ENCODE measurements around the gene PRRG2.

DNA sequence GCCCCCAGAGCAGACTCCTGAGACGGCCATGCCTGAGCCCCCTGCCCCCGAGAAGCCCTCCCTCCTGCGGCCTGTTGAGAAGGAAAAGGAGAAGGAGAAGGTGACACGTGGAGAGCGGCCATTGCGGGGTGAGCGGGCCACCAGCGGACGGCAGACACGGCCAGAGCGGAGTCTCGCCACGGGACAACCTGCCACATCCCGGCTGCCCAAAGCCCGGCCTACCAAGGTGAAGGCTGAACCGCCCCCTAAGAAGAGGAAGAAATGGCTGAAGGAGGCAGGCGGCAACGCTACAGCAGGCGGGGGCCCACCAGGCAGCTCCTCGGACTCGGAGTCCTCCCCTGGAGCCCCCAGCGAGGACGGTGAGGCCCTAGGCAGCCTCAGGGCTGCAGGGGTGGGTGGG, 34.7 kb downstream of the PRRG2 start:
- TF ChIP-seq BACH1 (tag; IDR thresholded peaks at IDR 0.05) (no peak), MAZ (CRISPR knock-in tag; conservative IDR thresholded peaks at IDR 0.05 in 1 of 2, IDR thresholded peaks at IDR 0.05 in 1 of 2) (no peak), CTCF (IDR thresholded peaks at IDR 0.05 in 2 of 3, conservative IDR thresholded peaks at IDR 0.05 in 1 of 3; ENCODE audit: insufficient read depth in 2 of 3, low read depth in 1 of 3, low read length in 3 of 3) (no peak), MTF1 (CRISPR knock-in tag; IDR thresholded peaks at IDR 0.05; ENCODE audit: borderline replicate concordance) (no peak), CREB1 (IDR thresholded peaks at IDR 0.05) (no peak), CREB1 (CRISPR knock-in tag; IDR thresholded peaks at IDR 0.05) (no peak), EP400 (IDR thresholded peaks at IDR 0.05) (no peak), RBM39 (optimal IDR thresholded peaks at IDR 0.05; ENCODE audit: low read depth, low read length) (no peak), RFX1 (IDR thresholded peaks at IDR 0.05) (no peak), CREM (IDR thresholded peaks at IDR 0.05; ENCODE audit: low read depth) (no peak), ZNF561 (CRISPR knock-in tag; conservative IDR thresholded peaks at IDR 0.05) (no peak), TEAD4 (IDR thresholded peaks at IDR 0.05; ENCODE audit: low read length) (no peak), TEAD4 (CRISPR knock-in tag; IDR thresholded peaks at IDR 0.05; ENCODE audit: borderline replicate concordance) (no peak), PHF21A (IDR thresholded peaks at IDR 0.05; ENCODE audit: borderline replicate concordance, low read depth) (no peak)
